T47D (cell line): ENCODE measurements around the gene RACK1.
A peak's percentile ranks its signal among the peaks of the same experiment; 100 is the strongest.
"Not testable (repeated sequence)": the region's sequence is repeated elsewhere in the genome, so short reads cannot be mapped to it uniquely, and the experiment has no call there.

ENCODE experiments used
- DNase-seq, 2 experiments: peaks; one replicate each; pipeline versions ENCODE4 v3.0.0 to v3.0.0-alpha.2; 2011 to 2012; ENCODE audit warnings: low read depth in 1 of 2, low spot score in 1 of 2
- JUND ChIP-seq: IDR thresholded peaks from 2 replicates; pipeline ENCODE4 v1.6.1; 2012; ENCODE audit warnings: low read depth
- in situ Hi-C: cut with HindIII; loops from 2 replicates; pipeline ENCODE4 v1.10.0; 2016; ENCODE audit warnings: low sequenced_read_pairs, low pct_unique_long_range_greater_than_20kb

RACK1 gene

GRCh38 chr5:181221105-181221791 lies 22.5 kb downstream of the RACK1 start:
- no peak for TF ChIP-seq JUND
- in situ Hi-C loops = no loop called here
- DNase-seq = no peak

GRCh38 chr5:181220178-181220515 lies 23.6 kb downstream of the RACK1 start:
- DNase-seq = no peak
- in situ Hi-C loops = no loop called here
- TF ChIP-seq JUND = no peak

GRCh38 chr5:181219262-181220177 lies 24.2 kb downstream of the RACK1 start:
- in situ Hi-C loops = no loop called here

GRCh38 chr5:181218795-181219124 lies 24.9 kb downstream of the RACK1 start:
- no peak for TF ChIP-seq JUND
- in situ Hi-C loops = no loop called here
- DNase-seq = no peak

More at GRCh38 chr5:181219262-181220177, 24.2 kb downstream of the RACK1 start:
- no peak for DNase-seq
- TF ChIP-seq JUND = no peak

GRCh38 chr5:181217803-181218062 lies 26.0 kb downstream of the RACK1 start:
- in situ Hi-C loops = no loop called here
- TF ChIP-seq JUND = no peak
- no peak for DNase-seq

- DNase-seq = peak in 1 of 2 experiments; percentile 60
- no peak for TF ChIP-seq JUND
- in situ Hi-C loops = no loop called here
Measured at GRCh38 chr5:181217111-181217802, 26.4 kb downstream of the RACK1 start.

GRCh38 chr5:181215997-181216989 lies 27.4 kb downstream of the RACK1 start:
- TF ChIP-seq JUND = no peak
- in situ Hi-C loops = no loop called here
- peak in 1 of 2 experiments; percentile 73 for DNase-seq

GRCh38 chr5:181214249-181214648 lies 29.5 kb downstream of the RACK1 start:
- DNase-seq, in situ Hi-C loops: not testable (repeated sequence)

GRCh38 chr5:181212934-181213333 lies 30.8 kb downstream of the RACK1 start:
- TF ChIP-seq JUND = no peak
- in situ Hi-C loops = no loop called here
- DNase-seq = no peak

GRCh38 chr5:181212080-181212479 lies 31.6 kb downstream of the RACK1 start:
- no peak for TF ChIP-seq JUND
- no peak for DNase-seq
- in situ Hi-C loops = no loop called here

GRCh38 chr5:181211208-181211607 lies 32.5 kb downstream of the RACK1 start:
- in situ Hi-C loops = no loop called here
- DNase-seq = no peak
- TF ChIP-seq JUND = no peak

- DNase-seq, in situ Hi-C loops: not testable (repeated sequence)
Measured at GRCh38 chr5:181210698-181211097, 33.0 kb downstream of the RACK1 start.

GRCh38 chr5:181210148-181210547 lies 33.6 kb downstream of the RACK1 start:
- DNase-seq, in situ Hi-C loops: not testable (repeated sequence)

GRCh38 chr5:181209006-181209405 lies 34.7 kb downstream of the RACK1 start:
- in situ Hi-C loops, DNase-seq: not testable (repeated sequence)
